Medulla oblongata (tissue), 1 donor: ENCODE data around the gene DYNLT4.
"Not testable (repeated sequence)": the region's sequence is repeated elsewhere in the genome, so short reads cannot be mapped to it uniquely, and the experiment has no call there.

ENCODE experiments used
- DNase-seq: peaks from one replicate; pipeline ENCODE4 v3.0.0-alpha.2; 2015; ENCODE audit errors: extremely low spot score

Gene DYNLT4

DNA sequence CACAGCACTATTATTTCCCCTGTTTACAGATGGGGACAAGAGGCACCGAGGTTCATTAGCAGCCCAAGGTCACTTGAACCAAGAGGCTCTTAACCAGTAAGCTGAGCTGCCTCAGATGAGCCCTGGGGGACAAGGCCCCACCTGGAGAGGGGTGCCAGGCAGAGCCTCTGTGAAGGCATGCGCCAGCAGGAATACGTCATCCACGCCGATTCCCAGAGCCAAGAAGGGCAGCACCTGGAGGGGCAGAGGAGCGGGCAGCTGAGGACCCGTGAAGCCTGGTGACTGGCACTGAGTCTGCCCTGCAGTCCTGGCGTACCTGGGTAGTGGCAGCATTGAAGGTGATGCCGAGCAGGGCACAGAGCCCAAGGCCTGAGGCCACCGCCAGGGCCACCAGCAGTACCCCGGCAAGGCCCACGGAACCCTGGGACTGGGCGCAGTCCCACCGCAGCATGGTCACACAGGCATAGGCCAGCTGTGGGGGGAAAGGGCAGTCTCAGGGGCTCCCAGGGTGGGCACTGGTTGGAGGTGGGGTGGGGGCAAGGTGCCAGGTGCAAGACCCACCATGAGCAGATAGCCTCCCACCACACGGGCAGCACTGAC is 21.8 kb upstream of the DYNLT4 start:
- no peak for DNase-seq

DNA sequence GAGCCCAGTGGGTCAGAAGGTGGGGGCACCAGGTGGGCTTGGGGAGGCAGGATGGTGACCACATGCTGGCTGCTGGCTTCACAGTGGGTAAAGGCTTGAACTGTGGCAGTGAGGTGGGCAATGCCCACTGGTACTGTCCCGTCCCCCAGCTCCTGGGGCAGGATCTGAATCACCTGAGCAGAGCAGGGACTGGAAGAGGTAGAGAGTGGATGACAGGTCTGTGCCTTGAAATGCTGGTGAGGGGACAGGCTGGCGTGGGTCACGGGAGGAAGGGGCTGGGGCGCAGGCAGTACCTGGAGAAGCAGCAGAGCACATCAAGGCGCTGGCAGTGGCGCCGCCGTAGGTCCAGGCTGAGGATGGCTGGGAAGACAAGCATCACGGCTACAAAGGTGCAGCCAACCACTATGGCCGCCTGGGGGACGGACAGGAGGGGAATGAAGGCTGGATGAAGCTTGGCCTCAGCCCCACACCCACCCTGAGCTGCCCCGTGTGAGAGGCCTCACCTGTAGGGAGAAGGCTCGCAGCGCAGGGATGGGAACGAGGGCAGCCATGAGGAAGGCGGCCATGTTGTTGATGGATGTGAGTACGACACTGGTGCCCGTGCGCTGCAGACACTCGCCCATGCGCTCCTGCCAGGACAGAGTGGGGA is 21.0 kb upstream of the DYNLT4 start:
- no peak for DNase-seq

DNA sequence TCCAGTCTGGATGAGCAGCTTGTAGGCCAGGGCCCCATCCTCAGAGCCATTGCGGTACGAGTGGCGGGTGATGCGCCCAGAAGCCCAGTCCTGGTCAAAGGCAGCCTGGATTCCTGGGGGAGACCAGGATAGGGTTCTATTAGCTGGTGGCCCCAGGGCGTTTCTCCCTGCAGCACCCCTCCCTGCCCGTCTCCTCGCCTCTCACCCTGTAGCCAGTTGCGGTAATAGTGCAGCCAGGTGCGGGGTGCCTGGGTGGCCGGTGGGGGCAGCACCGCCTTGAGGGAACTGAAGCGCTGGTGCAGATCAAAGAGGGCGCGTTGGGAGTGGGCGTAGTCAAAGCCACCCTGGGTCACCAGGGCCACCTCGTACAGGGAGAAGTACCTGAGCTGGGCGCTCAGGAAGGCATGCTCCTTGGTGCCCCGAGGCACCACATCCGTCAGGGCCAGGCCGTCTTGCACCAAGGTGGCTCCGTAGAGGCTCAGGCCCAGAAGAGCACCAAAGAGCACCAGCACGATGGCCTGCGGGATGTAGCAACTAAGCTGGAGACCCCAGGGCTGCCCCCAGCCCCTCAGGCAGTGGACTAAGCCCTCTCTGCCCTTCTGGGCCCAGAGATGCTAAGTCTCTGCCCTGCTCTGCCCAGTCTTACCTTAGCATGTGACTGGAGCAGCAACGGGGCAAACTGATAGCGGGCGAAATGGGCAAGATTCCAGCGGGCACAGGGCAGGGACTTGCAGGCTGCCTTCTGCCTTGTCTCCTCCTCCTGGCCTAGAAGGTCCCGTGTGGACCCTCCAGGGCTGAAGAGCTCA is 20.2 kb upstream of the DYNLT4 start:
- DNase-seq: no peak

DNA sequence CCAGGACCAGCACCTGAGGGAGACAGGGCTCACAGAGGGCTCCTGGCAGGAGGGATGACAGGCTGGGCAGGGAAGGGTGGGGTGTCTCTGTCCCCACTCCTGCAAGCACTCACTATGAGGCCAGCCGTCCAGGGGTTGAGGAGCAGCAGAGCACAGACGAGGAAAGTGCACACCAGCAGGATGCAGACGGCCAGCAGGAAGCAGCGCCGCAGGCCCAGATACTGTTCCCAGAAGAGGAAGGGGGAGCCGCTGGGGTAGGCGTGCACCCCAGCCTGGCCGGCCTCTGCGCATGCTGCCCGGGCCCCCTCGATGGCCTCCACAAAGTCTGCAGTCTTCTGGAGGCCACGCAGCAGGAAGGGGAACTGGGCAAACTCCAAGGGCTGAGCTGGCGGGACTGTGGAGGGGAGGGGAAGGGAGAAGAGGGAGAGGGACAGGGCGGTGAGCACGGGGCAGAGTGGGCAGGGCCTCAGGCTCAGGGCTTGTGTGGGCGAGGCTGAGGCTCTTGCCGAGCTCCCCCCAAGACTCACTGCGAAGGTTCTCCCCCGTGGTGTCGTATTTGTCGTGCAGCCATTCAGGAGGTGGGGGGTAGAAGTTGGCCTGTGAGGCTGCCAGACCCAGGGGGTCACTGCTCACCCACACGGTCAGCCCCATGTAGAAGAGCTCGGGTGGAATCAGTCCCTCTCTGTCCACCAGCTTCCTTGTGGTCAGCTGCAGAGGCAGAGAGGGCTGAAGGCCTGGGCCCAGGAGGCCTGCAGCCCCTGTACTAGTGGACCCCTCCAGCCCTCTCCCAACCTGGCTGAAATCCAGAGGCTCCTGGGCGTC is 19.4 kb upstream of the DYNLT4 start:
- DNase-seq: peak; percentile 77

DNA sequence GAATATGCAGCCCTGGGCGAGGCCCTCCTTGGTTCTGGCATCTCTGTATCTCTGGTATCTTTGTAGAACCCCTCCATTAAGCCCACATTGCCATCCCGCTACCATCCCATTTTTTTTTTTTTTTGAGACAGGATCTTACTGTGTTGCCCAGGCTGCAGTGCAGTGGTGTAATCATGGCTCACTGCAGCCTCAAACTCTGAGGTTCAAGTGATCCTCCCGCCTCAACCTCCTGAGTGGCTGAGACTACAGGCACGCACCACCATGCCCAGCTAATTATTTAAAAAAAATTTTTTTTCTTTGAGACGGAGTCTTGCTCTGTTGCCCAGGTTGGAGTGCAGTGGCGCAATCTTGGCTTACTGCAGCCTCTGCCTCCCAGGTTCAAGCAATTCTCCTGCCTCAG is 17.2 kb upstream of the DYNLT4 start:
- DNase-seq: not testable (repeated sequence)

DNA sequence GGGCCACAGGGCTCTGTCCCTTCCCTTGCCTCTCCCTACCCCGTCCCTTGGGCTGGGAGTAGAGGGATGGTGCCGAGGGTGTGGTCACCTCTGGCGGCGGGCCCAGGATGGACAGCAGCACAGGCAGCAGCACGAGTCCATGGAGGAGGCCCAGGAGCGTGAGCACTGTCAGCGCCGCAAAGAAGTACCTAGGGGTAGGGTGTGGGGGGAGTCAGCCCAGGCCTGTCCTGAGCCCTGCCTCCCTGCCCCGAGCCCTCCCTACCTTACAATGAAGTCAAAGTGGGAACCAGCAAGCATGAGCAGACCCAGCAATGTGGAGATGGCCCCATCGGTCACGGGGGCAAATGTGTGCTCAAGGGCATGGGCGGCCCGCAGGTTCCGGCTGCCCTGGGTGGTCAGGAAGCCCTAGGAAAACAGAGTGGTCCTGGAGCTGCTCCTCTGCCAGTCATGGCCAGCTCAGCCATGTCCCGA is 15.9 kb upstream of the DYNLT4 start:
- no peak for DNase-seq

DNA sequence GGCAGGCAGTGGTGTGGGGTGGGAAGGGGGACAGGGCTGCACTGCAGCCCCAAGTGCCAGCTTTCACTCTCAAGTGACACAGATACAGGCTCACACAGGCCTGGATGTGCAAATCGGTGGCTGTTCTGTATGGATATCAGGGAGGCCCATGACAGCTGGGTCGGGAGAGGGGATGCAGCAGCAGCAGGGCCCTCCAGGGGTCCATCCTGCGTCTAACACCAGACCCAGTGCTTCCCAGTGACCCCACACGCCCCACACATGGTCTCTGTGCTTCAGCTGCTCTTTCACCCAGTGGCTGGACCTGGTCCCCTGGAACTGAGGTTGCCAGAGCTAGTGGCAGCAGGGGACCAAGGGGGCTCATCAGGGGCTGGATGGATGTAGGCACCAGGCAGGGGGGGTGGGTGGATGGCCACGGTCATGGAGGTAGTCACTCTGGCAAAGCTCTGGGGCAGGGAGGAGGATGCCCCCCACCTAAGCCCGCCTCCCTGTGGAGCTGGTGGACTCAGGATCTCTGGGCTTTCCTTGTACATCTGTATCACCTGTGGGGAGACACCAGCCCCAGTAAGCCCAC is 15.1 kb upstream of the DYNLT4 start:
- no peak for DNase-seq

DNA sequence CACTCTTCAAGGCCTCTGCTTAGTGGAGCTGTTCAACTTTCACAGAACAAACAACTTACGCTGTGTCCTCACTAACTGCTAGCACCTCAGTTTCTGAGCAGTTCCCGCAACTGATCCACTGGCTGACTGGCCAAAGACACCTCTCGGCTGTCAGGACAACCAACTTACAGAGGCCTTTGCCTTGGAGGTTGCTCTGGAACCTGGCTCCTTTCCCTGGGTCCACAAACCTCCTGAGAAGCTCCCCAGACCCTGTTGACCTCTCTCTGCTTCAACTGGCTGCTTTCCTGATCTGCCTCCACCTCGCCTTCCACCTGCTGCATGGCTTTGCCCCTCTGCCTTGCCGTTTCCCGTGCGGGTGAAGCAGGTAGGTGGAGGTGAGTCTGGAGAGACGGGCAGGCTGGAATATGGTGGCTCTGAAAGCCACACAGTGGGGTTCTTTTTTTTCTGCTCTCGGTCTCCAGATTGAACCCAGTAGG is 14.1 kb upstream of the DYNLT4 start:
- DNase-seq: no peak

DNA sequence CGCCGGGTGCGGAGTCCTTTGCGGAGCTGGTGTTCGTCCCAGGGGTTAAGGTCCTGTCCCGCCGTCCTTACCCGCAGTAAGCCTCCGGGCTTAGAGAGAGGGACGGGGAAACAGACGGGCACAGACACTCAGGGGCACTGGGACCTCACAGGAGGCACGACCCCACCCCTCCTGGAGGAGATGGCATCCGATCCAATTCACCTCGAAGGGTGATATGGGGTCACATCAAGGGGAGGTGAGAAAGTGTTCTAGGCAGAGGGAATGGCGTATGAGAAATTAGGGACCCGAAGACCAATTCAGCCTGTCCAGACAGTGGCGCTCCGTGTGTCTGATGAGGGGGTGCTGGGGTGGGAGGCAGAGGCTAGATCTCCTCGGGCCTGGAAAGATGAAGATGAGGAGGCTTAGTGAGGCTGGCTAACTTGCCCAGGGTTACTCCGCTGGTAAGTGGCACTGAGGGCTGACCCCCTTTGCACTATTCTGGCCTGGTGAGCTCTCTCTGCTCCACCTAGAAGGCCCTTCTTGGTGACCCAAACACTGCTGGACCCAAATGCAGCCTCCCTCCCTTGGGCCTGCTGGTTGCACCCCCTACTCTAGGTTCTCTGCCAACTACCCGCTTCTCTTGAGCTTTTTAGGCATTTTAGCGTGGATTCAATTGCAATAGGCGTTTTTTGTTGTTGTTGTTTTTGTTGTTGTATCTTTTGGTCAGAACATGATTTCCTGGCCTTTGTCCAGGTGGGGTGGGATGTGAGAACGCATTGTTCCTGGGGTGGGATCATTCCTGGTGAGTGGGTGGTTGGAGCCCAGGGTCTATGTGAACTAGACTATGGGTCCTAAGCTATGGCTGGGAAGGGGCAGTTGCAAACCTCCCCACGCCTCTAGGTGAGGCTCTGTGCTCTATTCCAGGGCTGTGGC is 13.4 kb upstream of the DYNLT4 start:
- DNase-seq: no peak

DNA sequence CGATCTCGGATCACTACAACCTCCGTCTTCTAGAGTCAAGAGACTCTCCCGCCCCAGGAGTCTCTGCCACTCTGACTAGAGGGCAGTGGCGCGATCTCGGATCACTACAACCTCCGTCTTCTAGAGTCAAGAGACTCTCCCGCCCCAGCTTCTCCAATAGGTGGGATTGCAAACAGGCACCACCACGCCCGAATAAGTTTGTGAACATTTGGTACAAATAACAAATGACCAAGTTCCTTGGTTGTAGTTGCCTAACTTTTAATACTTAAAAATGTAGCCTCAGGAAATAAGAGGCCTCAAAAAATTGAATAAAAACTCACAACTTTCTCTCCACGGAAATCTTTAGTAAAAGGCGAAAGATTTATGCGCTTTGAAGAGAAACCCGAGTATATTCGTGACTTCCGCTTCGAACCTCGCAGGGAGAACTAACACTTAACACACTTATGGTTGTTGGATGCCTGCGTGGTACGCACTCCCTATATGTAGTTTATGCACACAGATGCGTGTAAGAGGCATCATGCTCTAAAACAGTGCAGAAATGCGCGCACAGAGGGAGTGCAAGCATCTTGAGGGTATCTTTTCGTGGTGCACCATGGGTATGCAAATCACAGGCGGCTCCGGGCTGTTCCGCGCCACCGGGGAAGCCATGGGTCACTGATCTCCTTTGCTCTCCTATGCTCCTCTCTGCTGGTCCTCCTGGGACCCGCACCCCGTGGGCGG is 12.6 kb upstream of the DYNLT4 start:
- peak; percentile 87 for DNase-seq

DNA sequence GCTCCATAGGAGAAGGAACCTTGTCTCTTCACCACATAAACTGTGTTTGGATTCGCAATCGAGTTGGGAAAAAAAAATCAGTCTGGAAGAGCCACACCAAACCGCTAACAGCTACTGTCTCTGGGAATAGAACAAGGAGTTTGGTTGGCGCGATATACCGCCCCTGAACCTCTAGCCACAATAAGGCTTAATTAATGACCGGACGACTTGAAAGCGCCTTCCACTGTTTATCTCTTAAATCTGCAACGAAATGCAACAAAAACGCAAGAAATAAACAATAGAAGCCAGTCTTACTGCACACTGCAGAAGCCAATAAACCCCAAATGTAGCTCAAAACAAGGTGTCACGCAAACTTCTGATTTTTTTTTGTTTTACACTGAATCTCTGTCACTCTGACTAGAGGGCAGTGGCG is 12.1 kb upstream of the DYNLT4 start:
- no peak for DNase-seq

DNA sequence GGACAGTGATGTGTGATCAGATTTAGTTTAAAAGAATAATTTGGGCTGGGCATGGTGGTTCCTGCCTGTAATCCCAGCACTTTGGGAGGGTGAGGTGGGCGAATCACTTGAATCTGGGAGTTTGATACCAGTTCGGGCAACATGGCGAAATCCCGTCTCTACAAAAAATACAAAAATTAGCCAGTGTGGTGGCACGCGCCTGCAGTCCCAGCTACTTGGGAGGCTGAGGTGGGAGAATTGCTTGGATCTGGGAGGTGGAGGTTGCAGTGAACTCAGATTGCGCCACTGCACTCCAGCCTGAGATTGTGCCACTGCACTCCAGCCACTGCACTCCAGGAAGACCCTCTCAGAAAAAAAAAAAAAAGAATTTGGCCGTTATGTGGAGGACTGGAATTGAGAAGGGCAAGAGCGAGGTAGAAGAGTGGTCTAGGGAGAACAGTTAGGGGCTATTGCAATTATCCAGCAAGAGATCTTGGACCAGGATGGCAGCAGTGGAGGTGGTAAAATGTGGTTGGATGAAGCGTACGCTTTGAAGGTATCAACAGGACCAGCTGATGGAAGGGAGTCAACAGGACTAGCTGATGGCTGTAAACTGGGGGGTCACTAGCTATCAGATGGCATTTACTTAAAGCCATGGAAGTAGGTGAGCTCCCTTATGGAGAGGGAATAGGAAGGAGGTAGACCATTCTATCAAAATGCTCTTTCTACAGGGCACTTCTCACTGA is 10.8 kb upstream of the DYNLT4 start:
- DNase-seq: no peak

DNA sequence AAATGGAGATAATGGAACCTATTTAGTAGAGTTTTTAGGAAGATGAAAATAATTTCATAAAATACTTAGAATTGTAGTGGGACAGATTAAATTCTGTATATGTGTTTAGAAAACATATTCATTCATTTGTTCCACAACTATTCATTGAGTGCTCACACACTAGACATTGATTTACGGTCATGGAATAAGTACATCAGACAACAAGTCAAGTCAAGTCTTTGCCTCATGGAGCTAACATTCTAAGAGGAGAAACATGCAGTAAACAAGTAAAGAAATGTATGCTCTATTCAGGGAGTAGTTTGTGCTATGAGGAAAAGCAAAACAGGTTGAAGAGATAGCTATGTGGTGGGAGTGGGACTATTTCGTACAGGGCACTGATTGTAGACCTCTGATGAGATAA is 10.2 kb upstream of the DYNLT4 start:
- DNase-seq: no peak

DNA sequence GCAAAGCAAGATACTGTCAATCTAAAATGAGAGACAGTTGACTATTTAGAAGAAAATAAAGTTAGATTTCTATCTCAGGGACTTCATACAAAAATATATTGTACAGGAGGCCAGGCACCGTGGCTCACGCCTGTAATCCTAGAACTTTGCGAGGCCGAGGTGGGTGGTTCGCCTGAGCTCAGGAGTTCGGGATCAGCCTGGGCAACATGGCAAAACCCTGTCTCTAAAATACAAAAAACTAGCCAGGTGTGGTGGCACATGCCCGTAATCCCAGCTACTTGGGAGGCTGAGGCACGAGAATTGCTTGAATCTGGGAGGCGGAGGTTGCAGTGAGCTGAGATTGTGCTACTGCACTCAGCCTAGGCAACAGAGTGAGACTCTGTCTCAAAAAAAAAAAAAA is 8.8 kb upstream of the DYNLT4 start:
- not testable (repeated sequence) for DNase-seq

DNA sequence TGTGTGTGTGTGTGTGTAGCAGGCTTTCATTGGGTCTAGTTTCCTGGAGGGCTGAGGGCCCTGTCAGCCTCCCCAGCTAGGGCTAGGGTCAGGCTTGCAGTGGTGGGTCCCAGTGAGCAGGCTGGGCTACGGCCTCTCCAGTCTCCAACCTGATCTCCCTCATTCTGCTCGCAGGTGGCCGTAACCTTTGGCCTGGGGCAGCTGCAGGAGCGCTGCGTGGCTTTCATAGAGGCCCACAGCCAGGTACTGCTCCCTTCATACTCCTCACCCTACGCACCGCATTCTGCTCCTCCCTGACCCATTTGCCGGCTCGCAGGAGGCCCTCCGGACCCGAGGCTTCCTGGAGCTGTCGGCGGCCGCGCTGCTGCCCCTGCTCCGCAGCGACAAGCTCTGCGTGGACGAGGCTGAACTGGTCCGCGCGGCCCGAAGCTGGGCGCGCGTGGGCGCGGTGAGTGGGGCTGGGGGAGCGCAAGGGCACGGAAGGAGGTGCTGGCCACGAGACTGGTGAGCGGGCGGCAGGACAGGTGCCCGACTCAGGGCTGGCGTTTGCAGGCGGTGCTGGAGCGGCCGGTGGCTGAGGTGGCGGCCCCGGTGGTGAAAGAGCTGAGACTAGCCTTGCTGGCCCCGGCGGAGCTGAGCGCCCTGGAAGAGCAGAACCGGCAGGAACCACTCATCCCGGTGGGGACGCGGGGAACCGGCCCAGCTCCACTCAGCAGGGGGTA is 5.8 kb upstream of the DYNLT4 start:
- DNase-seq: peak; percentile 19

DNA sequence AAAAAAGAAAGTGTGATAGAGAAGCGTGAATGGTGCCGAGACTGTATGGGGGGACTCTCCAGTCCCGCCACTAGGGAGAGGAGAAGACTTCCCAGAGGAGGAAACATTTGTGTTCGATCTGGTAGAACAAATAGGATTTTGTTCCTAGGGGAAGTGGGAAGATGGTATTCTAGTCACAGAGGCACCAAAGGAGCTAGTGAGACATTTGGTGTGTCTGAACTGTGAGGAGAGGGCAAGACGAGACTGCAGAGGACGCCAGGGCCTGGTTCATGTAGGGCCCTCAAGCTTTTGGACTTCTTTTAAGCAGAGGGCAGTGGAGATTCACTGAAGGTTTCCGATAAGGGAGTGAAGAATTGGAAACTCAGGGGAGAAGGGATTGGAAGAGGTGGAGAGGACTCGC is 4.1 kb upstream of the DYNLT4 start:
- no peak for DNase-seq

DNA sequence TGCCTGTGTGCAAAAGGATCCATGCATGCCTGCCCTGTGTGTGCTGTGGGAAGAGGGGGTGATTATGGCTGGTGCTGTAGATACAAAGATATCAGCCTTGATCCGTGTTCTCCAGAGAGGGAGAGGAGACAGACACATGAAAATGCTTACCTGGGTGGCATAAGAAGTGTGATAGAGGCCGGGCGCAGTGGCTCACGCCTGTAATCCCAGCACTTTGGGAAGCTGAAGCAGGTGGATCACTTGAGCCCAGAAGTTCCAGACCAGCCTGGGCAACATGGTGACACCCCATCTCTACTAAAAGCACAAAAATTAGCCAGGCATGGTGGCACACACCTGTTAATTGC is 3.6 kb upstream of the DYNLT4 start:
- DNase-seq: not testable (repeated sequence)

DNA sequence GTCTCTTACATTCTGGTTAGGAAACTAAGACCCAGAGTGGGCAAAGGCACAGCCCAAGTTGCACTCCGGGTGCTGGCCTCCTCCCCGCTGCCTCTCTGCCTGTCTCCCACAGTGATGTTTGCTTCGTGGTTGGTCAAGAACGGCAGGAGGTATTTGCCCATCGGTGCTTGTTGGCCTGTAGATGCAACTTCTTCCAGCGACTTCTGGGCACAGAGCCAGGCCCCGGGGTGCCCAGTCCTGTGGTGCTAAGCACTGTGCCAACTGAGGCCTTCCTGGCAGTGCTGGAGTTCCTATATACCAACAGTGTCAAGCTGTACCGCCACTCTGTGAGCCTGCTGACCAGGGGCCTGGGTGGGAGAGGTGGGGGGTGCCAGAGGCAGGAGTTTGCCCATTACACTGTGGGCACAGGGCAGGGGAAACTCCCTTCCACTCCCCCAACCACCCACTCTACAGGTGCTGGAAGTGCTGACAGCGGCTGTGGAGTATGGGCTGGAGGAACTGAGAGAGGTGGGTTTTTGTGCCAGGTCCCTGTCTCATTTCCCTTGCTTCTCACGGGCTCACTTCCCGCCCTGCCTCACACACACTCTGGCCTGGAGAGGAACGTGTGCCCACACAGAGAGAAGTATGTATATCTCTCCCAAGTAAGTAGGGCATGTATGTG is 3.1 kb upstream of the DYNLT4 start:
- peak; percentile 69 for DNase-seq
